Activated CD8-positive, alpha-beta memory T cell treated with anti-CD3 and anti-CD28 coated beads for 24 hours (primary cell): ENCODE results near the gene SNX1.
"Not testable (repeated sequence)": the region's sequence is repeated elsewhere in the genome, so short reads cannot be mapped to it uniquely, and the experiment has no call there.

Experiments
- DNase-seq: peaks from one replicate; pipeline ENCODE4 v3.0.0-alpha.2; 2020

SNX1 gene, protein sequence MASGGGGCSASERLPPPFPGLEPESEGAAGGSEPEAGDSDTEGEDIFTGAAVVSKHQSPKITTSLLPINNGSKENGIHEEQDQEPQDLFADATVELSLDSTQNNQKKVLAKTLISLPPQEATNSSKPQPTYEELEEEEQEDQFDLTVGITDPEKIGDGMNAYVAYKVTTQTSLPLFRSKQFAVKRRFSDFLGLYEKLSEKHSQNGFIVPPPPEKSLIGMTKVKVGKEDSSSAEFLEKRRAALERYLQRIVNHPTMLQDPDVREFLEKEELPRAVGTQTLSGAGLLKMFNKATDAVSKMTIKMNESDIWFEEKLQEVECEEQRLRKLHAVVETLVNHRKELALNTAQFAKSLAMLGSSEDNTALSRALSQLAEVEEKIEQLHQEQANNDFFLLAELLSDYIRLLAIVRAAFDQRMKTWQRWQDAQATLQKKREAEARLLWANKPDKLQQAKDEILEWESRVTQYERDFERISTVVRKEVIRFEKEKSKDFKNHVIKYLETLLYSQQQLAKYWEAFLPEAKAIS

DNA sequence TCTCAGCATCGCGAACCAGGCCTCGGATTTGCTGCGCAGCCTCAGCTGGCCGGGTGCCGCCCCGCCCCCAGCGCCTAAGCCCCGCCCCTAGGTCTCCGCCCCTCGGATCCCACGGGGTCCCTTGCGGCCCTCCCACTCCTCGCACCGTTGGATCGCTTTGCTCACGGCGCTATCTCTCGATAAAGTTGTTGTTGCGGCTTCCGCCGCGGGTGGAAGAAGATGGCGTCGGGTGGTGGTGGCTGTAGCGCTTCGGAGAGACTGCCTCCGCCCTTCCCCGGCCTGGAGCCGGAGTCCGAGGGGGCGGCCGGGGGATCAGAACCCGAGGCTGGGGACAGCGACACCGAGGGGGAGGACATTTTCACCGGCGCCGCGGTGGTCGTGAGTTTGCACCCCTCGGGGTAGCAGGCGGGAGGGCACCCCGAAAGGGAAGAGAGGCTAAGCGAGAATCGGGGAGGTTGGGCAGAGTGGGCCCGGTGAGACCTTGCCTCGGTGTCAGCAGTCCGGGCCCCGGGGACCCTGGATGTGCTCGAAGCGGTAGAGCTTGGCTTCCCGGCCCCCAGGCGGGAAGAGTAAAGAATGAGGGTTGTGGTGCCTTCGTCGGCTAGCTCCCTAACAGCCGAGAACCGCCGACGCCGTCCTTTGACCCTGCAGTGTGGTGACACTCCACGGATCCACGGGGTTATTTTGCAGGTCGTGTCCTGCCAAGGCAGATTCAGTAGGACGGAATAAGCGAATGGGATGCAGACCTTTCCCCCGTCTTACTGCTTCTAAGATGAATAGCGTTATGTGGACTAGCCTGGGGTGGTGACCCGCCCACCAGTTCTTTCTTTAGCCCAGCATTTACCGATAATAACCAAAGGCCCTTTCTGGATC is at the start of gene SNX1:
SNX1 (plus strand) TSS at position 188 of the 873 bp plus-strand sequence; CDS start at position 220, 32 bp downstream.
- DNase-seq = peak; percentile 98

DNA sequence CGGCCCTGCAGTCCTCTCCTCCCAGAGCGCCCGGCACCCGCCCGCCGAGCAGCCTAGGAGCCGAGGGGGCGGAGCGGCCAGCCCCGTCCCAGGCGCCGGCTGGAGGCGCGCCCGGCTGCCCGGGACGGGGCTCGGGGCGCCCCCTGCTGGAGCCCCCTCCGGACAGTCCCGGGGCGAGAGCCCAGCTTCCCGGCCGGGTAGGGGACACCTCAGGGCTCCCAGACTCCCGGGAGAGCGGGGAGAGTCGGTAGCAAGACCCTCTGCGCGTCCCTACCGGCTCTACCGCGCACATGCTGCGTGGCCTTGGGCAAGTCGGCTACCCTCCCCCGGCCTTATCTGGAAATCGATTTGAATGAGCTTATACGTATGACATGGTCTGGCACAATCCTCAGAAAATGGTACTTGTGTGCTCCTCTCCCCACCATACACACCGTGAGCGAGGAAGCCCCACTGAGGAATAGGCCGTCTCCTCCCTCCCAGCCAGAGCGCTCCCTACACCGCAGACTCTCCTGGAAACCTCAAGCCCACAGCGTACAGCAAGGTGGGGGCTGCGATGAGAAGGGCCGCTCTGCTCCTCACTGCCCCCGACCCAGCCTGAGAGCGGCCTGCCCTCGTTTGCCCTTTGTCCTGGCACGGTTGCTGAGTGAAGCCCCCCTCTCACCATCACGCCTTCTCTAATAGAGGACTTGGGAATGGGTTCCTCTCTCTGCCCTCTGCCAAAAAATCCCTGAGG is 49.2 kb upstream of the SNX1 start, which contains the start of gene DAPK2:
DAPK2 (minus strand) TSS at position 65 of the 733 bp plus-strand sequence. CDS start 6,224 bp downstream, outside the sequence.
- DNase-seq = peak; percentile 91

DNA sequence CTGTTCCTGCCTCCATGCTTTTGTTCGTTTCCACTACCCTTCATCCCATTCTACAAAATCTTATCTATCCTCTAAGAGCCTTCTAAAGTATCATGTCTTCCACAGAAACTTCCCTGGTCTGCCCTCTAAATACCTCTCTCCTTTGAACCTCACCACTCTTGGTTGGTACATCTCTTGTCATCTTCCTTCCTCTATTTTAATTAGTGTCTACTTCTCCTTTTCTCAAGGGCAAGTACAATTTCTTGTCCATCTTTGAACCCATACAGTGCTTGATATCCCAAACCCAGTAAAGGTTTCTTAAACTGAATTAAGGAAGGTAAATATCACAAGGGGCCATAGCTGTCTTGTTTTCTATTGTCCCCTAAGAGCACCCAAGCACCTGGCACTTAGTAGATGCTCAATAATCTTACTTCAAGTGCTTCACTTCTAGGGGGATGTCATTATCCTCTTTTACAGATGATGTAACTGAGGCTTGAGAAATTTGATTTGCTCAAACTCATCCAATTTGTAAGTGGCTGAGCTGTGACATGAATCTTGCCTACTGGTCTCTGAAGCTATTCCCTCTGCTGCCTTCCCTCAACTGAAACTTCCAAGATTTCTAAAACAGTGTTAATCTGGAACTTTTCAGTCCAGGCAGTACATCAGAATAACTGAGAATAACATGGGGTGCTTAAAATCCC is 46.9 kb upstream of the SNX1 start:
- DNase-seq = no peak

DNA sequence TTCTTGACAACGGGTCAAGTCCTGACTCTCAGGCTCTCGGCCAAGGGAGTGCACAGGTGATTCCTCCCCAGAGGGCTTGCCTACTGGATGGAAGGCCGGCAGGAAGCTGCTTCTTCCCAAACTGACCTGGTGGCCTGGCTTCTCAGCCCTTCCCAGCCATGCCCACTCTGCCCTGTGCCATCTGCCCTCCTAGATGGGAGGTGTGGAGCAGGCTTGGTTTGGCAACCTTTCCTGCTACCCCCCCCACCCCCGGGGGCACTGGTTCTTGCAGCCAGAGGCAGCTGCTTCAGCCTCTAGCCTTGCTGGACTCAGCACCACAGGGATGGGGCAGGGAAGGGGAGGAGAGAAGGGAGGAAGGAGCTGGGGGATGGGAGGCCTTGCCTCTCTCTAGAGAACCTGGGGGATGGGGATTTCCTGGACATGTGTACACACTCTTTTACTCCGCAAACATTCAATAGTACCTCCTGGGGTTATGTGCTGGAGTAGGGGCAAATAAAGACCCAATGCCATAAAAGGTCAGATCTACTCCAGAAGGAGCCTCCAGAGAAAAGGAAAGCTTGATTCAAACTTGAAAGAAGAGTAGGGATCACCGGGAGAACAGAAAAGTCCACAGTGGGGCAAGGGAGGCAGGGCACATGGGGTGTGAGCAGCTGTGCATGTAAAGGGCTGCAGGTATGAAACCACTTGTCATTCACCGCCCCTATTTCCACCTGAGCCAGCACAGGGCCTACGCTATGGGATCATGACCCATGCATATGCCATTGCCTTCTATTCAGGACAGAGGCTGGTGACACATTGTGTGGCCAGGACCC is 45.3 kb upstream of the SNX1 start:
- DNase-seq = peak; percentile 53

DNA sequence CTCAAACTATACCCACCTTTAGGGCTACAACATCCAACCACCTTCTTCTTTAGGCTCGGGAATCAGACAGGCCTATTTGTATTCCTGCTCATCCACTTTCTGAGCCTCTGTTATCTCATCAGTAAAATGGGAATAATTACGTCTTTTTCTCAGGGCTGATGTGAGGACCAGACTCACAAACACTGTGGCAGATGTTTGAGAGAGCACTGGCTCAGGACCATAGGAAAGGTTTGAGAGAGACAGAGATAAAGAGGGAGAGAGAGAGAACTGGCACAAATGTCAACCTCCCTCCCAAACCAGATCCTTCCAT is 44.7 kb upstream of the SNX1 start:
- DNase-seq = no peak

DNA sequence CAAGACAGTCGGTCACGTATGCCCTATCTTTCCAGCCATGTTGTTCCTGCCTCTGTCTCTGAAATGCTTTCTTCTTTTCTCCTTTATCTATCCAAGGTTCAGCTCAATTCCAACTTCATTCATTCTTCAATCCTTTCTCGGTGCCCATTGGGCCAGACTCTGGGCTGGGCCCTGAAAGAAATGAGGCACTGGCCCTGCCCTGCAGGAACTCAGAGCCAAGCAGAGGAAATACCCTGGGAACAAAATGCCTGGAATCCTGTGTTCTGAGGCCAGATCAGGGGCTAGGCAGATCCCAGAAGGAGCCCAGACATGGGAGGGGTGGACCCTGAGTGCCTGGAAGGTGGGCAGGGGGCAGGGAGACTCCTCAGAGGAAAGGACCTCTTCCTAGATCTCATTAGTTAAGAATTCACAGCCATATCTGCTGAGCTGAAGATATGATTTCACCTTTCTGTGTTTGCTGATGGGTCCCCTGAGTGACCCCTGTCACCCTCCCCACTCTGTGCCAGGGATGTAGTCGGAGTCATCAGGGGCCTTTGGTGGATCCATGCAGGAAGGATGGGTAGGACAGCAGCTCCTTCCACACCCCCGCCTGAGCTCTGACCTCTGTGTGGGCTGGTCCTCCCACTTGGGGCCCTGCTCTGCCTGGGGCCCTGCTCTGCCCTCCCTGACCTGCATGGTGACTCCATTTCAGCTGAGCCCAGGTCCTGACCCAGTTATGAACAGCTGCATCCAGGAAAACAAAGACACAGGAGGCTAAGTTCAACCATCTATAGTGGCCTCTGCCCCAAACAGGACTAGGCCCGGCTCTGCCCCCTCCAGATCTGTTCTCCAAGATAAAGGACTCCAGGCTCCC is 44.1 kb upstream of the SNX1 start:
- DNase-seq = peak; percentile 19

DNA sequence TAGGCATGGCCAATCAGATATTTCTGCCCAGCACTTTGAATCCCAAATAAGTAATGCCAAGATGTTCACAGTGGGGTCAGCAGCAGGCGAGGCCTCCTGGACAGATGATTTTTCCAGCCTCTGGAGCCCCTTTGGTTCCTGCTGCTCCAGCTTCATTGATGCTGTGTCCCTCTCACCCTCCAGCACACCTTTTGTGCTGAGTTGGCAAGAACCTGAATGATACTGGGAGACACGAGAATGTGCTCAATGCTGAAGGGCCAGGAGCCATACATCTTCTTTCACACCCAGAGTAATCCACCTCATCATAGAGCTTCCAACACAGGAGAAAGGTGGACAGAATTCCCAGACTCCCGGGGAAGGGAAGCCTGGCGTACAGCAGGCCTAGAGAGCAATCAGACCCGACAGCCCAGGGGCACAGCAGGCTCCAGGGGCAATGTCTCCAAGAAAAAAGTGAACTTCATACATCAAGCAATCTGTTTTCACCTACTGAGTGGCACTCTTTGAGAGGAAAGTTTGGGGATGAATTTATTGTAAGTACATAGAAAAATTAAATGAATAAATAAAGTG is 42.8 kb upstream of the SNX1 start:
- DNase-seq = no peak

DNA sequence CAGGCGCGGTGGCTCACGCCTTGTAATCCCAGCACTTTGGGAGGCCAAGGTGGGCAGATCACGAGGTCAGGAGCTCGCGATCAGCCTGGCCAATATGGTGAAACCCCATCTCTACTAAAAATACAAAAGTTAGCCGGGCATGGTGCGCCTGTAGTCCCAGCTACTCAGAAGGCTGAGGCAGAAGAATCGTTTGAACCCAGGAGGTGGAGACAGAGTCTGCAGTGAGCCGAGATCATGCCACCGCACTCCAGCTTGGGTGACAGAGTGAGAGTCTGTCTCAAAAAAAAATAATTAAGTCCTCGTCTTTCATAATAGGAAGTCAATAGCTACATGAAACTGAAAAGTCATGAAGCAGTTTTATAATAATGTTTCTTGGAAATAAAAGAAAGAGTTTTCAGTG is 42.1 kb upstream of the SNX1 start:
- not testable (repeated sequence) for DNase-seq

DNA sequence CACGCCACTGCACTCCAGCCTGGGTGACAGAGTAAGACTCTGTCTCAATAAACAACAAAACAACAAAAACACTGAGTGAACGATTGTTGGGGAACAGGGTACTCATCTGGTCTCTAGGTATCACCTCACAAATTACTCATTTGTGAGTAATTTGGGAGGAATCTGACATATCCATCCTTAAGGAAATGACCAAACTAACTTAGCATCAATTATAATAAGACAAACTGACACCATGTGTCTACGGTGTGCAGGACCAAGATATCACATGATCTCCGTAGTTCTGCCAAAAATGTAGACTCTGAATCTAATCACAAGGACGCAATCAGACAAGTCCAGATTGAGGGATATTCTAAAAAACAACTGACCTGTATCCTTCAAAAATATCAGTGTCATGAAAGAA is 37.5 kb upstream of the SNX1 start:
- no peak for DNase-seq

DNA sequence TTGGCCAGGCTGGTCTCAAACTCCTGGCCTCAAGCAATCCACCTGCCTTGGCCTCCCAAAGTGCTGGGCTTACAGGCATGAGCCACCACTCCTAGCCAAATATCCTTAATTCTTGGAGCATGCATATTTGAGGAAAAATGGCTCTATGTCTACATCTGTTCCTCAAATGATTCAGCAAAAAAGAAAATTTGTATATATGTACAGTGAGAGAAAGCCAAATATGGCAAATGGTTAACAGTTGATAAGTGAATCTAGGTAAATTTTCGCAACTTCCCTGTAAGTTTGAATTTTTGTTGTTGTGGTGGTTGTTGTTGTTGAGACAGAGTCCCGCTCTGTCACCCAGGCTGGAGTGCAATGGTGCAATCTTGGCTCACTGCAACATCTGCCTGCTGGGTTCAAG is 36.7 kb upstream of the SNX1 start:
- DNase-seq = peak; percentile 38

DNA sequence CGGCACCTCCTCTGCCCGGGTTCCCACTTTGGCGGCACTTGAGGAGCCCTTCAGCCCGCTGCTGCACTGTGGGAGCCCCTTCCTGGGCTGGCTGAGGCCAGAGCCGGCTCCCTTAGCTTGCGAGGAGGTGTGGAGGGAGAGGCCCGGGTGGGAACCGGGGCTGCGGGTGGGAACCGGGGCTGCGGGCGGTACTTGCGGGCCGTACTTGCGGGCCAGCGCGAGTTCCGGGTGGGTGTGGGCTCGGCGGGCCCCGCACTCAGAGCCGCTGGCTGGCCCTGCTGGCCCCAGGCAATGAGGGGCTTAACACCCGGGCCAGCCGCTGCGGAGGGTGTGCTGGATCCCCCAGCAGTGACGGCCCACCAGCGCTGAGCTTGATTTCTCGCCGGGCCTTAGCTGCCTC is 35.1 kb upstream of the SNX1 start:
- DNase-seq = no peak

DNA sequence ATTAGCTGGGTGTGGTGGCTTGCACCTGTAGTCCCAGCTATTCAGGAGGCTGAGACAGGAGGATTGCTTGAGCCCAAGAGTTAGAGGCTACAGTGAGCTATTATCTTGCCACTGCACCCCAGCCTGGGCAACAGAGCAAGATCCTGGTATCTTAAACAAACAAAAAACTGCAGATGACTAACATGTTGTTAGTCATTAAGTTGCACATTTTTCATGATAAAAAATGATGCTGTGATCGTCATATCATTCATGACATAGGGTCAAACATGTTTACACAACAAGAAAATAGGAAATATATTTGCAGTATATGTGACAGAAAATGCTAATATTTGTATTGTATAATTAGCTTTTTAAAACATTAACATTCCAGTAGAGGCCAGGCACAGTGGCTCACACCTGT is 29.3 kb upstream of the SNX1 start:
- no peak for DNase-seq

DNA sequence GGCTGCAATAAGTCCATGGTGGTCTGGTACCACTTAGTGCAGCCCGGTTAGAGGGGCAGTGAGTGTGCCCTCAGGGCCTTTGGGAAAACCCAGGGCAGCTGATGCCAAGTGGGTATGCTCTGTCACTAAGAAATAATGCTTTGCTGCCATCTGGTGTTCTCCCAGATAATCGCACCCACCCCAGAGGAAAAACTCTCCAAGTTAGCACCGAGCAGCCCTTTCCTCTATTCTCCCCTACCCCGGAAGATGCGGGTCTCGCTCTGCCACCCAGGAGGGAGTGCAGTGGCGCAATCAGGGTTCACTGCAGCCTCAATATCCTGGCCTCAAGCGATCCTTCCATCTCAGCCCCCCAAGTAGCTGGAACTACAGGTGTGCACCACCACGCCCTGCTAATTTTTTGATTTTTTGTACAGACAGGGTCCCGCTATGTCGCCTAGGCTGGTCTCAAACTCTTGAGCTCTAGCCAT is 28.2 kb upstream of the SNX1 start:
- peak; percentile 88 for DNase-seq

DNA sequence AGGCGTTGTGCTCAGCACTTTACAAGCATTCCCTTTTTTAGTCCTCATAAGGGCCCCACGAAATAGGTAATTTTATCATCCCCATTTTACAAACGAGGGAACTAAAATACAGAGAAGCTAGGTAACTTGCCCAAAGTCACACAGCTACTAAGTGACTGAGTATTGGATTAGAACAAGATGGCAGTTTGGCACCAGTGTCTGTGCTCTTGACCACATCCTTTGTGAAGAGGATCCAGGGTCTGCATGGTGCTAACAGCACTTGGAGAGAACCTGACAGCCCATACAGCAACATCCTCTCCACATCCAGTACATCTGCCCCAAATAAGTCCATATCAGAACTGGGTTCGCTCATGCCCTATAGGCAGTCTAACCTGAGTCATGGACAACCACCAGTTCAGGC is 27.6 kb upstream of the SNX1 start:
- DNase-seq = no peak

DNA sequence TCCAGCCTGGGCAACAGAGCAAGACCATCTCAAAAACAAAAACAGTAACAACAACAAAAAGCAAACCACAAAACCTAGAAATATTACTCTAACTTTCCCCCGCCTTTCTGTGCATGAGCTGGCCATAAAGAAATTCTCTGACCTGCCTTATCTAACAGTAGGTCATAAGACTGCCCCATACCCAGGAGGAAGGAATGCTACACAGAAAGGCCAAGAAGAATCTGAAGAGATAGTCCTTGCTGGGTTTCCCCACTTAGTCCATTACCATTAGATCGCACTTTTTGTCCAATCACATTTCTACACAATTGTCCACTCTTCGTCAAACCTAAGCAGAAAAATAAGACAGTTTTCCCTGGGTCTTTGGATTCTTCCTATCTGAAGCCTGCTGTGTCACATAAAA is 25.7 kb upstream of the SNX1 start:
- no peak for DNase-seq

DNA sequence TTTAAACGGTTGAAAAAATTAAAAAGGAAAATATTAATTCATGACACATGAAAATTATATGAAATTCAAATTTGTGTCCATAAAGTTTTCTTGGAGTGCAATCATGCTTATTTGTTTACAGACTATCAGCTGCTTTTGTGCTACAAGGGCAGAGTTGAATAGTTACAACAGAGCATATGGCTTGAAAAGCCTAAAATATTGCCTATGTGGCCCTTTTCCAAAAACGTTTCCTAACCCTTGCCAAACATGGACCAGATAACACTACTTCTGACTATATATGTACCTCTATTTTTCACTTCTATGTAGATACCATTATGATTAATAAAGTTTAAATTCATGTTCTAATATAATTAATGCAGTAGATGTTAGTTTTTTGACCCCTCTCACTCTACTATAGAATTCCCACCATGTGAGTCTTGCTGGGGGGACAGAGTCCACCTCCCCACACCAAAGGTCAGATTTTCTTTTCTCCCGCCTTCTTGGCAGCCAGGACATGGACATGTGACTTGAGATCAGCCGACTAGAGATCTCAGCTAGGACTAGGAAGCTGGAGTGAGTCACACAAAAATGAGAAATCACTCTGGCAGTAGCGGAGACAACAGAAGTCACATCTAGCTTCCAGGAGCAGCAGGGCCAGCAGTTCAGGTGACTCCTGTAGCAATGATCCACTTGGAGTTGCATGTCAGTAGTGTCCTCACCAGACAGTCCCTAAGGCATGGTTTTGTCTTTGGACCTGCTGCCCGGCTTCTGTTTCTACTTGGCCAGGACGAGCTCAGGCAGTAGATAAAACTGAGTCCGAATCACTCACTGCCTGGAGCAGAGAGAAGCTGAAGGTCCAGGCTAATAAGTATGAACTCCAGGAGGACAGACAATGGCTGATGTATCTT is 24.6 kb upstream of the SNX1 start:
- DNase-seq = no peak

DNA sequence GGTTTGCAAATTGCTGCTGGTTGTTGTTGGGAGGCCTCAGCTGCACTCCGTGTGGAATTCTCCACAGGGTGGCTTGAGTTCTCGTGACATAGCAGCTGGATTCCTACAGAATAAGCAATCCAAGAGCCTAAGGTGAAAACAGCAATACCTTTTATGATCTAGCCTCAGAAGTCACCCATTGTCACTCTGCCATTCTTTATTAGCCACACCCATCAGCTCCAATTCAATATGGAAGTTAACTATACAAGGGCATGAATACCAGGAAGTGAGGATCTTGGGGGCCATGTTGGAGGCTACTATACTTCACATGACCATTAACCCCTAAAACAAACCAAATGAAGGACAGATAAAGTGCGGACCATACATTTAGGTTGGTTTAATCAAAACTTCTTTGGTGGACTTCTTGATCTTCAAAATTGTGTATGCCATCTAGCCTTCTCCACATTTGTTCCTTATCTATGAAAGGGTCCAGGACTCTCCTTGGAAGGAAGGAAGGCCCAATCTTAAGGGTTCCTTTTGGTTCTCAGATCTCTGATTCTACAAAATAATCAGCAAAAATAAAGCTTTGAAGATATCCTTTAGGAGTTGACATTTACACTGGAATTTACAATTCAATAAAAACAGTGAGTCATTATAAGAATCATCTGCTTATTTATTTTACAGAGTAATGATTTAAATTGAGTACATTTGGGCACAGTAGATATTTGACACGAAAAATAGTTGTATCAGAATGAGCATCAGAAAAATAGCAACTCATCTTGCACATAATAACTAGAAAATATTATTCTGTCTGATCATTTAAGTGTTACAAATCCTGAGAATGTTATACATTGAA is 23.6 kb upstream of the SNX1 start:
- DNase-seq = no peak

DNA sequence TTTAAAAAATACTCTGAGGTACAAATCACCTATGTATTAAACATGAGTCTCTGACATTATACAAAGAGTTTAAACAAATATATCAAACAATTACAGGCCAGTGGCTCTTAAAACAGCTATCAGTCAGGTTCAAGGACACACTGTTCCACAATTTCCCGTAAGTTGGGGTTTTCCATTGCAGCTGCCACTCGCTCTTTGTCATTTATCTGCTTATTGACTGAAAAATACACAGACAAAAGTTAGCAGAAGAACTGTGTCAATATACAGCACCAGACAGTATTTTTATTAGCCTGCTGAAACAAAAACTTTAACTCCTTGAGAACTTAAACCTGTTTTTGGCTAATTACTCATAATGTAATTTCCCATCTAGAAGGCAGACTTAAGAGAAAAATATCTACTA is 23.0 kb upstream of the SNX1 start:
- no peak for DNase-seq
